IPS-15b (cell line): ENCODE results near the gene TAF12.
"Not testable (repeated sequence)": the region's sequence is repeated elsewhere in the genome, so short reads cannot be mapped to it uniquely, and the experiment has no call there.

Source experiments
- H3K27me3 ChIP-seq: one replicate; pipeline ENCODE4 v1.6.1; 2013; ENCODE audit warnings: low read length; ENCODE audit not compliant: control insufficient read depth, insufficient read depth
- H3K36me3 ChIP-seq: one replicate; pipeline ENCODE4 v1.6.1; 2013; ENCODE audit warnings: low read length; ENCODE audit not compliant: control insufficient read depth, insufficient read depth
- H3K4me1 ChIP-seq: one replicate; pipeline ENCODE4 v1.6.1; 2013; ENCODE audit warnings: mild to moderate bottlenecking, low read length; ENCODE audit not compliant: control insufficient read depth, insufficient read depth
- H3K4me3 ChIP-seq: one replicate; pipeline ENCODE4 v1.5.1; 2013; ENCODE audit warnings: low read depth, low read length
- H3K9ac ChIP-seq: one replicate; pipeline ENCODE4 v1.6.1; 2013; ENCODE audit warnings: low read depth, mild to moderate bottlenecking, low read length
- H3K9me3 ChIP-seq: one replicate; pipeline ENCODE4 v1.6.1; 2013; ENCODE audit warnings: mild to moderate bottlenecking, low read length; ENCODE audit not compliant: control insufficient read depth, insufficient read depth

TAF12 gene

DNA sequence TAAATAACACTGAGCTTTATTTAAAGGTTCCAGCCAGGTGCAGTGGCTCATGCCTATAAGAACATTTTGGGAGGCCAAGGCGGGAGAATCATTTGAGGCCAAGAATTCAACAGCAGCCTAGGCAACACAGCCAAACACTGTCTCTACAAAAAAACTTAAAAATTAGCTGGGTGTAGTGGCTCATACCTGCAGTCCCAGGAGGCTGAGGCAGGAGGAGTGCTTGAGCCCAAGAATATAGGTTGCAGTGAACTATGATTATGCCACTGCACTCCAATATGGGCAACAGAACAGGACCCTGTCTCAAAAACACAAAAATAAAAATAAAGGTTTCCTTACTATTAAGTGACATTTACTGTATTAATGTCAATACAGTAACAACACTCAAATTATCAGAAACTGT is 2.1 kb downstream of the TAF12 start:
- H3K9me3 ChIP-seq = no peaks in the 10 kb centered on the region
- no peaks in the 10 kb centered on the region for H3K4me1 ChIP-seq

DNA sequence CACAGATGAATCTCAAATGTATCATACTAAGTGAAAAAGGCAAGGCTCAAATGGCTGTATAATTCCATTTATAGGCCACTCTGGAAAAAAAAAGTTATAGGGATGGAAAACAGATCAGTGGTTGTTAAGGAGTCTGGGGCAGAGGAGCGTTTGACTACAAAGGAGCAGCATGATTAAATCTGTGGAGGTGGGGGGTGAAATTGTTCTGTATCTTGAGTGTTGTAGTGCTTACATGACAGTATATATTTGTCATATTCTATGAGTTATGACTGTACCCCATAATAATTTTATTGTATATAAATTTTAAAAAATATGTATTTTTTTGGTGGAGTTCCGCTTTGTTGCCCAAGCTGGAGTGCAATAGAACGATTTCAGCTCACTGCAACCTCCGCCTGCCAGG is 10.3 kb downstream of the TAF12 start:
- no peaks in the 10 kb centered on the region for H3K9me3 ChIP-seq
- H3K27me3 ChIP-seq = no peaks in the 10 kb centered on the region
- H3K4me1 ChIP-seq = no peaks in the 10 kb centered on the region
- no peak overlapping the region for H3K9ac ChIP-seq
- H3K4me3 ChIP-seq = no peak overlapping the region
- H3K36me3 ChIP-seq = no peaks in the 10 kb centered on the region

More for the DNA sequence above, 2.1 kb downstream of the TAF12 start:
- H3K36me3 ChIP-seq = no peaks in the 10 kb centered on the region
- no peak overlapping the region for H3K4me3 ChIP-seq
- H3K9ac ChIP-seq = no peak overlapping the region
- H3K27me3 ChIP-seq = no peaks in the 10 kb centered on the region

- Histone ChIP-seq H3K4me3 (no peak overlapping the region), H3K9ac (no peak overlapping the region), H3K27me3 (no peaks in the 10 kb centered on the region), H3K9me3 (no peaks in the 10 kb centered on the region), H3K36me3 (no peaks in the 10 kb centered on the region), H3K4me1 (no peaks in the 10 kb centered on the region)
Observed at GRCh38 chr1:28631713-28632112, 11.2 kb downstream of the TAF12 start.

DNA sequence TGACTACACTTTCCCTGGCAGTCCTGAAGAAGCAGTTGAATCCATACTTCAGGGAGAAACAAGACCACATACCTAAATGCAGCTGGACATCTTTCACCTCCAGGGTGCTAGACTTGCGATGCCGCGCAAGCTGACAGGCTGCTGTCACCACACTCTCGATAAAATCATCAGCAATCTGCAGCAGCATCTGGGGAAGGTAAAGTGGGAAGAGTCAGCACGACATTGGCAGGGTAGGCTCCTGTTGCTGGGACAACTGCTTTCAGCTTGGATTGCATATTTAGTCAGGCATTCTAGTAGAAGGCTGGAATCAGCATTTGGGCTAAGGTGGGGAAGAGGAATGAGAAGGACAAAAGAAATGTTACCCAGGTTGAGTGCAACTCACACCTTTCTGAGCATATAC is 29.7 kb downstream of the TAF12 start:
- no peak overlapping the region for H3K4me3 ChIP-seq
- no peak overlapping the region for H3K9ac ChIP-seq
- no peaks in the 10 kb centered on the region for H3K4me1 ChIP-seq
- peaks cover 22% of the 10 kb centered on the region for H3K36me3 ChIP-seq
- no peaks in the 10 kb centered on the region for H3K27me3 ChIP-seq
- H3K9me3 ChIP-seq = no peaks in the 10 kb centered on the region

GRCh38 chr1:28606771-28607170 is 36.1 kb downstream of the TAF12 start:
- Histone ChIP-seq H3K27me3 (no peaks in the 10 kb centered on the region), H3K9ac (no peak overlapping the region), H3K36me3 (peaks cover 22% of the 10 kb centered on the region), H3K4me1 (no peaks in the 10 kb centered on the region), H3K4me3 (no peak overlapping the region), H3K9me3 (no peaks in the 10 kb centered on the region)

DNA sequence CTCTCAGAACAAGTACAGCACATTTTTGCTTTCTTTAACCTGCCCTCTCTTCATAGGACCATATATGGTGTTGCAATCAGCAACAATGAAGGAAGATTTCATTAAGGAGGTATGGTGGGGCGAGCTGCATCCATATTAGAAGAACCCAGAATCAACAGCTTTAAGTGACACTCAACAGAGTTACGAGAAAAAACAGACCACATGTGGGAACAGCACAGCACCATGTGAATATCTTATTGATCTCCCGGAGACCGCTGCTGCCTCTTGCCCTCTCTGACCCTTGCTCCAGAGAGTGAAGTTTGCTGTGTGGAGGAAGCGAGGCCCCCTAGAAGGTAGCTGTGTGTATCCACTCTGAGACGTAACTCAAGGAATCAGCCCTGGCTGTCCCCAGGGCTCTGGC is 37.9 kb downstream of the TAF12 start:
- H3K4me1 ChIP-seq = no peaks in the 10 kb centered on the region
- no peaks in the 10 kb centered on the region for H3K27me3 ChIP-seq
- H3K36me3 ChIP-seq = peaks cover 15% of the 10 kb centered on the region
- no peak overlapping the region for H3K4me3 ChIP-seq
- H3K9ac ChIP-seq = no peak overlapping the region
- H3K9me3 ChIP-seq = no peaks in the 10 kb centered on the region

- no peak overlapping the region for H3K4me3 ChIP-seq
- no peaks in the 10 kb centered on the region for H3K4me1 ChIP-seq
- H3K27me3 ChIP-seq = no peaks in the 10 kb centered on the region
- peaks cover 15% of the 10 kb centered on the region for H3K36me3 ChIP-seq
- no peaks in the 10 kb centered on the region for H3K9me3 ChIP-seq
- no peak overlapping the region for H3K9ac ChIP-seq
Observed at GRCh38 chr1:28604411-28604810, 38.5 kb downstream of the TAF12 start.

- Histone ChIP-seq H3K27me3 (no peaks in the 10 kb centered on the region), H3K4me1 (no peaks in the 10 kb centered on the region), H3K36me3 (peaks cover 14% of the 10 kb centered on the region), H3K4me3 (no peak overlapping the region), H3K9me3 (no peaks in the 10 kb centered on the region), H3K9ac (no peak overlapping the region)
Observed at GRCh38 chr1:28602536-28603439, 40.1 kb downstream of the TAF12 start.

GRCh38 chr1:28601696-28602095 is 41.2 kb downstream of the TAF12 start:
- no peak overlapping the region for H3K4me3 ChIP-seq
- H3K27me3 ChIP-seq = no peaks in the 10 kb centered on the region
- H3K9me3 ChIP-seq = no peaks in the 10 kb centered on the region
- peaks cover 8% of the 10 kb centered on the region for H3K36me3 ChIP-seq
- no peak overlapping the region for H3K9ac ChIP-seq
- H3K4me1 ChIP-seq = no peaks in the 10 kb centered on the region

DNA sequence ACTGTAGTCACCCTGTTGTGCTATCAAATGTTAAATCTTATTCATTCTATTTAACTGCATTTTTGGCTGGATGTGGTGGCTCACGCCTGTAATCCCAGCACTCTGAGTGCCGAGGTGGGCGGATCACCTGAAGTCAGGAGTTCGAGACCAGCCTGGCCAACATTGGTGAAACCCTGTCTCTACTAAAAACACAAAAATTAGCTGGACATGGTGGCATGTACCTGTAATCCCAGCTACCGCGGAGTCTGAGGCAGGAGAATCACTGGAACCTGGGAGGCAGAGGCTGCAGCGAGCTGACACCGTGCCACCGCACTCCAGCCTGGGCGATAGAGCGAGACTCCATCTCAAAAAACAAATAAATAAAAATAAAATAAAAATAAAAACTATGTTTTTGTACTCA is 46.6 kb downstream of the TAF12 start:
- H3K27me3 ChIP-seq, H3K9me3 ChIP-seq, H3K36me3 ChIP-seq, H3K4me1 ChIP-seq, H3K4me3 ChIP-seq, H3K9ac ChIP-seq: not testable (repeated sequence)

DNA sequence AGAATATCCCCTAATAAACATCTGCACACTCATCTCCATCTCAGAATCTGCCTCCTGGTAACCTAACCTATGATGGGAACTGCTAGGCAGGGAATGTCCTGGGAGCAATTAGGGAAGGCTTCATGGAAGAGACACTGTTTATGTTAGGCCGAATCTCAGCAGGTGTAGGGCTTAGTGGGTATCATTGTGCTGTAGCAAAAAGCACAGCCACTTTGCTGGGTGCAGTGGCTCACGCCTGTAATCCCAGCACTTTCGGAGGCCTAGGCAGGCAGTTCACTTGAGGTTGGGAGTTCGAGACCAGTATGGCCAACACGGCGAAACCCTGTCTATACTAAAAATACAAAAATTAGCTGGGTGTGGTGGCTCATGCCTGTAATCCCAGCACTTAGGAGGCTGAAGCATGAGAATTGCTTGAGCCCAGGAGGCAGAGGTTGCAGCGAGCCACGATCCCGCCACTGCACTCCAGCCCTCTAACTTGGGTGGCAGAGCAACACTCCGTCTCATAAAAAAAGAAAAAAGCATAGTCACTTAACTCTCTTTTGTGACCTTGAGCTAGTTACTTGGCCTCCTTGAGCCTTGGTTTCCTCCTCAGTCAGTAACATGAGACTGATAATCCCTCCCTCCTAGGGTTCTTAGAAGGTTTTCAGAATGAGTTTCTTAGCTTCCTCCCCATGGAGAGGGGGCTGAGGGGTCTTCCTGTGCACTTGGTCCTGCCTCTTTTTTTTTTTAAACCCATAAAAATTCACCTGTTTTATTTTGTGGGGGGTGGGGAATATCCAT is 47.3 kb downstream of the TAF12 start:
- Histone ChIP-seq H3K36me3 (no peaks in the 10 kb centered on the region), H3K9me3 (no peaks in the 10 kb centered on the region), H3K4me3 (no peak overlapping the region), H3K27me3 (peaks cover 8% of the 10 kb centered on the region), H3K4me1 (peaks cover 8% of the 10 kb centered on the region), H3K9ac (no peak overlapping the region)
